Activated gamma-delta T cell treated with Interleukin-2 at 50 U/mL for 16 hours (primary cell): ENCODE data around the gene PDCD7.
"Not testable (repeated sequence)": the region's sequence is repeated elsewhere in the genome, so short reads cannot be mapped to it uniquely, and the experiment has no call there.

Experiments used
- DNase-seq: peaks from one replicate; pipeline ENCODE4 v3.0.0-alpha.2; 2020

PDCD7 gene

GRCh38 chr15:65089206-65089824 lies 44.3 kb downstream of the PDCD7 start:
- no peak for DNase-seq

- no peak for DNase-seq
These were observed 45.0 kb downstream of the PDCD7 start for GRCh38 chr15:65088643-65089021.

GRCh38 chr15:65087873-65088642 lies 45.5 kb downstream of the PDCD7 start:
- no peak for DNase-seq

GRCh38 chr15:65087411-65087810 lies 46.2 kb downstream of the PDCD7 start:
- DNase-seq = no peak

- no peak for DNase-seq
These were observed 46.9 kb downstream of the PDCD7 start for GRCh38 chr15:65086680-65087111.

- no peak for DNase-seq
These were observed 47.5 kb downstream of the PDCD7 start for GRCh38 chr15:65085990-65086679.

GRCh38 chr15:65085207-65085753 lies 48.3 kb downstream of the PDCD7 start:
- DNase-seq = no peak

GRCh38 chr15:65084500-65085206 lies 49.0 kb downstream of the PDCD7 start:
- DNase-seq = no peak

GRCh38 chr15:65083262-65083701 lies 50.3 kb downstream of the PDCD7 start:
- DNase-seq = no peak

GRCh38 chr15:65082303-65082953 lies 51.2 kb downstream of the PDCD7 start:
- DNase-seq = no peak

GRCh38 chr15:65081758-65082157 lies 51.9 kb downstream of the PDCD7 start:
- DNase-seq = no peak

GRCh38 chr15:65081270-65081669 lies 52.3 kb downstream of the PDCD7 start:
- DNase-seq = no peak

GRCh38 chr15:65079580-65079979 lies 54.0 kb downstream of the PDCD7 start:
- no peak for DNase-seq

- DNase-seq = peak; percentile 28
These were observed 55.6 kb downstream of the PDCD7 start for GRCh38 chr15:65077981-65078352.

- DNase-seq = no peak
These were observed 56.2 kb downstream of the PDCD7 start for GRCh38 chr15:65077291-65077980.

- DNase-seq = no peak
These were observed 56.9 kb downstream of the PDCD7 start, which contains the start of gene KBTBD13 for GRCh38 chr15:65076486-65077290. Gene KBTBD13 (plus strand): TSS chr15:65076746. CDS start chr15:65076816, 70 bp downstream.

GRCh38 chr15:65075607-65076395 lies 57.8 kb downstream of the PDCD7 start:
- not testable (repeated sequence) for DNase-seq

GRCh38 chr15:65074946-65075345 lies 58.7 kb downstream of the PDCD7 start:
- not testable (repeated sequence) for DNase-seq

GRCh38 chr15:65072617-65073016 lies 61.0 kb downstream of the PDCD7 start:
- no peak for DNase-seq

- no peak for DNase-seq
These were observed 61.6 kb downstream of the PDCD7 start for GRCh38 chr15:65072027-65072426.
